Endothelial cell of umbilical vein (primary cell): ENCODE data around the gene PDPN. TPM values are rescaled to one million over a fixed set of nuclear protein-coding genes. Genes with fewer than 3 reads are reported as not detected.

Source experiments
- BruUV-seq: library from RNA; stranded (reverse); fragments of 400-500 nt; replicated peaks from 2 replicates; lab custom pipeline; 2021; lab: Mats Ljungman, UMichigan
- CTCF ChIA-PET: fragments of 300-600, 350-600 bp; sonication (Branson Sonifier 250); formaldehyde crosslinking; loops from one replicate; lab custom pipeline; 2021; ENCODE audit warnings: antibody characterized with exemption, inconsistent platforms; lab: Charles Lee
- POLR2A ChIA-PET: fragments of 300-600, 350-600 bp; sonication (Branson Sonifier 250); formaldehyde crosslinking; loops from one replicate; lab custom pipeline; 2021; ENCODE audit warnings: antibody characterized with exemption, inconsistent platforms; lab: Charles Lee
- DNase-seq: peaks from one replicate; pipeline ENCODE4 v3.0.0-alpha.2; 2011; ENCODE audit warnings: low read depth, low spot score
- FAIRE-seq: peaks from 2 replicates; lab custom pipeline; 2011; peaks lifted over from hg19 to GRCh38; lab: Jason Lieb, UNC
- H2AFZ ChIP-seq: 2 replicates; pipeline ENCODE4 v1.6.0; 2012; ENCODE audit warnings: low read depth, low read length, control low read depth, inconsistent platforms
- H3K27ac ChIP-seq: 2 replicates; pipeline ENCODE4 v1.5.1; 2011; ENCODE audit warnings: low read depth, mild to moderate bottlenecking, control low read depth, low read length, moderate library complexity; ENCODE audit not compliant: insufficient read depth
- H3K27me3 ChIP-seq, 2 experiments: 2 replicates each; pipeline versions ENCODE4 v1.6.0 to v1.6.1; 2011; ENCODE audit warnings: low read length in 2 of 2, mixed read lengths in 1 of 2; ENCODE audit not compliant: control insufficient read depth in 2 of 2, insufficient read depth in 2 of 2
- H3K36me3 ChIP-seq, 2 experiments: 2 replicates in 1 of 2; 3 replicates in 1 of 2; pipeline ENCODE4 v1.5.1; 2011; ENCODE audit warnings: low read length in 2 of 2, mild to moderate bottlenecking in 1 of 2, moderate library complexity in 1 of 2; ENCODE audit not compliant: control insufficient read depth in 2 of 2, insufficient read depth in 2 of 2; ENCODE audit errors: extremely low read depth in 1 of 2
- H3K4me1 ChIP-seq: 3 replicates; pipeline ENCODE4 v1.5.1; 2011; ENCODE audit warnings: mild to moderate bottlenecking, low read length; ENCODE audit not compliant: control insufficient read depth, insufficient read depth; ENCODE audit errors: extremely low read depth
- H3K4me2 ChIP-seq: 2 replicates; pipeline ENCODE4 v1.6.1; 2011; ENCODE audit warnings: low read length, control low read depth, mixed read lengths; ENCODE audit not compliant: insufficient read depth
- H3K4me3 ChIP-seq, 3 experiments: fragments of 200-600 bp in 1 of 3; sonication (generic), shearing (Covaris generic) in 1 of 3; replicated peaks in 1 of 3; 2 replicates each; pipeline ENCODE4 v1.5.1; 2011 to 2016; ENCODE audit warnings: control low read depth in 3 of 3, low read length in 3 of 3, mild to moderate bottlenecking in 2 of 3, inconsistent platforms in 1 of 3, low read depth in 1 of 3, moderate library complexity in 1 of 3; ENCODE audit not compliant: insufficient read depth in 1 of 3
- H3K79me2 ChIP-seq: 2 replicates; pipeline ENCODE4 v1.6.0; 2012; ENCODE audit warnings: low read length, inconsistent platforms; ENCODE audit not compliant: control insufficient read depth, insufficient read depth
- H3K9ac ChIP-seq: replicated peaks from 2 replicates; pipeline ENCODE3; 2011; ENCODE audit warnings: low read length, control low read depth; ENCODE audit not compliant: insufficient read depth; ENCODE audit errors: extremely low read depth
- H3K9me1 ChIP-seq: replicated peaks from 3 replicates; pipeline ENCODE4 v1.6.0; 2011; ENCODE audit warnings: mild to moderate bottlenecking, low read length; ENCODE audit not compliant: control insufficient read depth, insufficient read depth; ENCODE audit errors: extremely low read depth
- H3K9me3 ChIP-seq: replicated peaks from 2 replicates; pipeline ENCODE4 v1.5.1; 2012; ENCODE audit warnings: low read length, inconsistent platforms; ENCODE audit not compliant: control insufficient read depth, insufficient read depth
- H4K20me1 ChIP-seq: replicated peaks from 2 replicates; pipeline ENCODE3; 2011; ENCODE audit warnings: mild to moderate bottlenecking, low read length; ENCODE audit not compliant: control insufficient read depth, insufficient read depth; ENCODE audit errors: extremely low read depth
- EZH2 ChIP-seq: IDR thresholded peaks from 2 replicates; pipeline ENCODE4 v1.6.1; 2012; ENCODE audit warnings: borderline replicate concordance, low read depth, mild to moderate bottlenecking, moderate library complexity, low read length, inconsistent platforms; ENCODE audit not compliant: severe bottlenecking
- FOS ChIP-seq: IDR thresholded peaks from 2 replicates; pipeline ENCODE4 v1.6.1; 2011; ENCODE audit warnings: mild to moderate bottlenecking, low read length, moderate library complexity, borderline replicate concordance; ENCODE audit not compliant: insufficient read depth
- GATA2 ChIP-seq: IDR thresholded peaks from 2 replicates; pipeline ENCODE4 v1.7.0; 2011; ENCODE audit warnings: low read depth, mild to moderate bottlenecking, moderate library complexity, mixed read lengths, low read length; ENCODE audit not compliant: insufficient read length, insufficient read depth
- JUN ChIP-seq: IDR thresholded peaks from 2 replicates; pipeline ENCODE4 v1.6.1; 2011; ENCODE audit warnings: borderline replicate concordance, low read depth; ENCODE audit not compliant: insufficient read length, insufficient read depth
- MYC ChIP-seq: IDR thresholded peaks from one replicate; pipeline ENCODE4 v1.6.1; 2011; ENCODE audit warnings: mild to moderate bottlenecking, low read depth, low read length
- POLR2A ChIP-seq: IDR thresholded peaks from 2 replicates; pipeline ENCODE4 v1.6.1; 2012; ENCODE audit warnings: low read depth, mild to moderate bottlenecking, control low read depth, low read length
- POLR2AphosphoS5 ChIP-seq: IDR thresholded peaks from 2 replicates; pipeline ENCODE4 v1.6.1; 2012; ENCODE audit warnings: low read depth, mild to moderate bottlenecking, control low read depth, low read length, moderate library complexity; ENCODE audit not compliant: insufficient read depth
- dilution Hi-C: fragments of 300-500 bp; cut with MboI; formaldehyde crosslinking; loops from one replicate; pipeline ENCODE4 v1.15.0; 2019; ENCODE audit warnings: low sequenced_read_pairs; ENCODE audit not compliant: extremely low pct_ligation_motif_present
- intact Hi-C: fragments of 100-400 bp; cut with micrococcal nuclease; formaldehyde crosslinking; loops from one replicate; pipeline ENCODE4 v1.10.0; 2022
- polyA plus RNA-seq, 4 experiments: library from polyadenylated mRNA; depleted of rRNA in 3 of 4; stranded (reverse) in 3 of 4; unstranded in 1 of 4; fragments of >200 nt; gene quantifications; 2 replicates each; pipeline versions ENCODE4 v1.2.1 to v1.2.3, GENCODE V29; 2011 to 2012; ENCODE audit warnings: missing spikeins in 1 of 4
- total RNA-seq: library from RNA; stranded (reverse); gene quantifications from 2 replicates; pipeline ENCODE4 v1.2.3, GENCODE V29; 2021
- TF ChIP-seq, protein P1 (sequence below): IDR thresholded peaks from 2 replicates; pipeline ENCODE4 v1.6.1; 2011; ENCODE audit not compliant: insufficient read depth, insufficient read length
- TF ChIP-seq, protein P2 (sequence below), 2 donors: IDR thresholded peaks; 1 replicate in 1 of 2; 2 replicates in 1 of 2; pipeline ENCODE4 v1.5.1; 2011; ENCODE audit warnings: low read length in 2 of 2, mild to moderate bottlenecking in 2 of 2, moderate library complexity in 2 of 2, control low read depth in 1 of 2, inconsistent platforms in 1 of 2, low read depth in 1 of 2; ENCODE audit not compliant: insufficient read depth in 1 of 2; ENCODE audit errors: extremely low read depth in 1 of 2

The PDPN gene
- total and polyA plus RNA-seq, 2 donors (not counting 3 experiments of a cell fraction or from before 2014, with no cell fraction given), result not detected

DNA sequence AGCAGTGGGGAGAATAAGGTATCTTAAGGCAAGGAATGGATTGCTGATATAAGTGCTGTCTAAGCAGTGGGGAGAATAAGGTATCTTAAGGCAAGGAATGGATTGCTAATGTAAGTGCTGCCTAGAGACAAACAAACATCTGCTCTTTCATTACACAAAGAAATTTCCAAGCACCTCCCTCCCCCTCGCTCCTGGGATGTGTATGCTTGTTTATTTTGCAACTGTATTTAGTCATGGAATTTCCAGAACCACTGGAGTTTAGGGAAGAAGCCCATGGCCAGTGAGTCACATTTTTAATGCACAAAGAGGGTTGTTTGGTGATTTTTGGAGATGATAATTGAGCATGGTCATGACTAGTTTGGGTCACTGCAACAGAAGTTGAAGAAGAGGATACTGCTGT lies 21.5 kb downstream of the PDPN start:
- CTCF ChIA-PET, result no interaction called here
- Histone ChIP-seq H3K4me2 (no peak overlapping the region), H3K79me2 (no peaks in the 10 kb centered on the region), H3K9me1 (no peaks in the 10 kb centered on the region), H3K27ac (no peak overlapping the region), H3K36me3 (no peaks in the 10 kb centered on the region), H3K9ac (no peak overlapping the region), H4K20me1 (no peaks in the 10 kb centered on the region), H3K4me3 (no peak overlapping the region), H3K4me1 (no peaks in the 10 kb centered on the region), H3K27me3 (no peaks in the 10 kb centered on the region), H3K9me3 (peaks cover 2% of the 10 kb centered on the region), H2AFZ (no peak overlapping the region)
- no peak for DNase-seq
- intact Hi-C loops (no loop called here), dilution Hi-C loops (no loop called here)
- FAIRE-seq, result no peak
- no TSS peak for BruUV-seq
- TF ChIP-seq JUN (no peak), POLR2AphosphoS5 (no peak), MYC (no peak), GATA2 (no peak), FOS (no peak), EZH2 (no peak), POLR2A (no peak)
- TF ChIP-seq, protein P1, sequence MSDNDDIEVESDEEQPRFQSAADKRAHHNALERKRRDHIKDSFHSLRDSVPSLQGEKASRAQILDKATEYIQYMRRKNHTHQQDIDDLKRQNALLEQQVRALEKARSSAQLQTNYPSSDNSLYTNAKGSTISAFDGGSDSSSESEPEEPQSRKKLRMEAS, result no peak
- TF ChIP-seq, protein P2, sequence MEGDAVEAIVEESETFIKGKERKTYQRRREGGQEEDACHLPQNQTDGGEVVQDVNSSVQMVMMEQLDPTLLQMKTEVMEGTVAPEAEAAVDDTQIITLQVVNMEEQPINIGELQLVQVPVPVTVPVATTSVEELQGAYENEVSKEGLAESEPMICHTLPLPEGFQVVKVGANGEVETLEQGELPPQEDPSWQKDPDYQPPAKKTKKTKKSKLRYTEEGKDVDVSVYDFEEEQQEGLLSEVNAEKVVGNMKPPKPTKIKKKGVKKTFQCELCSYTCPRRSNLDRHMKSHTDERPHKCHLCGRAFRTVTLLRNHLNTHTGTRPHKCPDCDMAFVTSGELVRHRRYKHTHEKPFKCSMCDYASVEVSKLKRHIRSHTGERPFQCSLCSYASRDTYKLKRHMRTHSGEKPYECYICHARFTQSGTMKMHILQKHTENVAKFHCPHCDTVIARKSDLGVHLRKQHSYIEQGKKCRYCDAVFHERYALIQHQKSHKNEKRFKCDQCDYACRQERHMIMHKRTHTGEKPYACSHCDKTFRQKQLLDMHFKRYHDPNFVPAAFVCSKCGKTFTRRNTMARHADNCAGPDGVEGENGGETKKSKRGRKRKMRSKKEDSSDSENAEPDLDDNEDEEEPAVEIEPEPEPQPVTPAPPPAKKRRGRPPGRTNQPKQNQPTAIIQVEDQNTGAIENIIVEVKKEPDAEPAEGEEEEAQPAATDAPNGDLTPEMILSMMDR (IDR thresholded peaks at IDR 0.05; ENCODE audit: extremely low read depth in 1 of 2, insufficient read depth in 1 of 2, low read depth in 1 of 2, low read length in 2 of 2), result no peak
- POLR2A ChIA-PET, result no interaction called here
